HG02852 (cell line): ENCODE results near the gene MYCL.

Source experiments
- ATAC-seq: cut with Tn5 transposase; IDR thresholded peaks from one replicate; pipeline ENCODE4 v1.9.1; 2021; ENCODE audit warnings: mild to moderate bottlenecking, moderate library complexity; ENCODE audit not compliant: unreplicated experiment

Gene MYCL

GRCh38 chr1:39857126-39857878, 44.4 kb downstream of the MYCL start:
- no peak for ATAC-seq

- no peak for ATAC-seq
Measured at GRCh38 chr1:39854738-39855137, 47.0 kb downstream of the MYCL start.

GRCh38 chr1:39854314-39854713, 47.4 kb downstream of the MYCL start:
- no peak for ATAC-seq

GRCh38 chr1:39852876-39853275, 48.8 kb downstream of the MYCL start:
- ATAC-seq: no peak

DNA sequence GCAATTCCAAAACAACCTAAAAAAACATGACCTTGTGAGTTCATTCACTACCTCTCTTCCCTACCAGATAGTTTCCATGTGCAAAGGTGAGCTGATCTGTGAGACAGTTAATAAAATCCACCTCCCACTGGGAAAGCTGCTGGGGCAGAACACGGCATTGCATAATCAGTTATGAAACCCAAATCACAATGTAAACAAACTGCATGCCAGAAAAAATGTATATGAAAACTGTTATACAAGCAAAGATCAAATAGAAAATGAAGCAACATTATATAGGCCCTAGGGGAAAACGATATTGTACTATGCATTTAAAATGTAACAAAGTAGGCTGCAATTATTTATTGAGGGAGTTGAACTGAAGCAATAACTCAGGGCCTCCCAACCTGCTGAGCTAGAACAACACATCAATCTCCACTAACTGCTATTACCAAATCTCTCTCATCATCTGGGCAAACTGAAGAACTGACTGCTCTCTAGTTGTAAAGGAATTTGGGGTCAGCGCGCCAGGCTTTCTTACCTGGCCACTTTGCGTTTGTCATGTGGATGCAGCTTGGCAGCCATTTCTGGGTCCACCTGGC, 49.4 kb downstream of the MYCL start:
- no peak for ATAC-seq

GRCh38 chr1:39850606-39851216, 51.0 kb downstream of the MYCL start:
- ATAC-seq: no peak

DNA sequence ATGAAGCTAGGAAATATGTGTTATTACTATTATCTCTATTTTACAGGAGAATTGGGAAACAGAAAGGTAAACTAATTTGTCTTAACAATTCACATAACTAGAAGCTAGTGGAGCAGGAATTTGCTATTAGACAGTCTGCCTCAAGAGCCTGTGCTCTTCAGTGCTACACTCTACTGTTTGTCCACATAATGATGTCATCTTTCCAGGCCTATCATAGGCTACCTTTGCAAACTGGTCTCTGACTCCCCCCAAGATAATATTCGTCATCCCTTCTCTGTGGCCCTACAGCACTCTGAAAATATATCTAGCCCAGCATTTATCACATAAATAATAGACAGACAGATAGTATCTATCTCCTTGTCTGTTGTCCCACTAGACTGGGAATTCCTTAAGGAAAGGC, 52.5 kb downstream of the MYCL start:
- ATAC-seq: no peak

DNA sequence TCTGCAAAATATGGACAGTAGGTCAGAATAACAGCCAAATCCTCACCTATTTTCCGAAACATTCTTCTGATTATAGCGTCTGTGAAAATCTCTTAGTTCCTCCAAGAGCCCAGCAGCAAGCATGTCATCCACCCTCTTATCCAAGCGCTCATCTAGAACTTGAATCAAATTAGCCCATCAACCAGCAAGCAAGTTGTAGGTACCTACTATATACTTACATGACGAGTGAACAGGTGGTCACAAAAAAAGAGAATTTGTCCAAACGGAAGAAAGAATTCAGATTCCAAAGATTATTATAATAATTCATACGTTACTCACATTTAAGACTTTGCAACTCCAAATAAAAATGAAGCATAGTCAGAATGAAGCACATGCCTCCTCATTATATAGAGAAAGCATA, 53.8 kb downstream of the MYCL start:
- no peak for ATAC-seq

DNA sequence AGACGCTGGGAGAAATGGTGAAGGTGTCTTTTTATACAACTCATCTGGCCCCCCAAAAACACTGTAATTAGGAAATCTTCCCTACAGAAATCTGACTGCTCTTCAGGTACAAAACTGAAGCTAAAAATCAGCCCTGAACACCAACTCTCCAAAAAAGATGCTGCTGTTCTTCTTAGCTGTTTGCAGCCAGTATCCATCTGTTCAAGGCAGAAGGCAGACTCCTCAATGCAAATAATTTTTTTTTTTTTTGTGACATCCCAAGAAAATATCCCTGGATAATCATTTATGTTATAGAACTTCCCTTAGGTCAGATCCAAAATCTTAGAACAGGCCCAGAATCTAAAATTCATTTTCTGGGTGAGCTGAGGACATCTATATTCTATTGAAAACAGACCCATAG, 54.9 kb downstream of the MYCL start:
- ATAC-seq: no peak

DNA sequence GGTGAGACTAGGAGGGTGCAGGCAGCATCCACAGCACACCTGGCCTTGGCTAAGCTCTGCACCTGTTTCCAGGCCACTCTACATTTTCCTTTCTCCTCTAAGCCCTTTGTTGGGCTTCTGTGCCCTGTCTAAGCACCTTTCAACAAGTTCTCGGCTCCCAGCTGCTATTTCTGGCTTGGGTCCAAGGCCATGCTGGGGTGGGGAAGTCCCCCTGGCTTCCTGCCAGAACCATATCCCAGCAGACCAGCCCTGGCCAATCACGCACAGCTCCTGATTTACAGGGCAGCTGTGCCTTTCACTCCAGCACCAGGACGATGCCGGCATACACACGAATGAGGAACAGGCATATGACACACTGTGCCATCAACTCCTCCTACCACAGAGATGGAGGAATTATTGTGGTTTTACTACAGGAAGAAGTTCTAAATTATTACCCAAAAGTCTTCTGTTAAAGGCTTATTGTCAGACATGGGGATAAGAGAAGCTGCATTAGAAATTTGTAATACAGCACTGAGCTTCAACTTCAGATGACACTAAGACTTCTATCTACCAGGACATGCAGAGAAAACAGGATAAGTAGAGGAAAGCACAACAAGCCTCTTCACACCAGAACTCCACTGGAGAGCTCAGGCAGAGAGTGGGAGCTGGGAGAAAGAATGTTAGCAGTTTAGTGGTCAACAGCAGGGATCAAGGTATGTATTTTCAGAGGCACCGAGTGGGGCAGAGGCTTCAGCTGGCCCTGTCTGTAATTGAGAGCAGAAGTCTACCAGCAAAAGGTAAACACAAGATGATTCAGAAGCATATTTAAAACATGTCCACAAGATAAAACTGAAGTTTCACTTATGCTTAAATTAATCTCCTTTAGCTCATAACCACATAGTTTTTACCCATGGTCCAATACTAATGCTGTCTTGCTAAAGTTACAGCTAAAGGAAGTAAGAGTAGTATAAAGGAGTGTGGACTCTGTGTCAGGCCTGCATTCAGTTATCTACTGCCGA, 55.8 kb downstream of the MYCL start:
- peak; percentile 47 for ATAC-seq
